Measurements from ENCODE around the gene SLC25A43.
"Not testable (repeated sequence)": the region's sequence is repeated elsewhere in the genome, so short reads cannot be mapped to it uniquely, and the experiment has no call there.

SLC25A43 gene

DNA sequence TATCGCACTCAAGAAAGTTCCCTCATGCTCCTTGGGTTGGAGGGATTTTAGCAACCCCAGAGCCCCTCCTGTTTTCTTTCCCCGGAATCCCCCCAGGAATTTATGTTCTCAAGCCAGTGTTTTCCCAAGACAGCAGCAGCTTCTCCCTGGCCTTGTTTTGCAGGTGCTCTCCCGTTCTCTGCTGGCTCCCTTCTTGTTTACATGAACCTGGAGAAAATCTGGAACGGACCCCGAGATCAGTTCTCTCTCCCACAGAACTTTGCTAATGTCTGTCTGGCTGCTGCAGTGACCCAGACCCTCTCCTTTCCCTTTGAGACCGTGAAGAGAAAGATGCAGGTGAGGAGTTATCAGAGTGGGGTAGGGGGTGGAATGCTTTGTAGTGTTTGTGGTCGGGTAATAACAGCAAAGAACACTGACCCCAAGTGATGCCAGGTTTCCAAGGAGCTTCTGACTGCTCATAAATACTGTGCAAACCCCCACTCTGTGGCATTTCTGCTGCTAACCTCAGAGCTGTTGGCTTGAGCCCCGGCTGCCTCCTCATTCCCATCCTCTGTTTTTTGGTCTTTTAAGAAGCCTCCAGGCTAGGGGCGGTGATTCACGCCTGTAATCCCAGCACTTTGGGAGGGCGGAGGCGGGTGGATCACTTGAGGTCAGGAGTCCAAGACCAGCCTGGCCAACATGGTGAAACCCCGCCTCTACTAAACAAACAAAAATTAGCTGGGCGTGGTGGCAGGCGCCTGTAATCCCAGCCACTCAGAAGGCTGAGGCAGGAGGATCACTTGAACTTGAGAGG is 11.1 kb downstream of the SLC25A43 start:
- no peak for DNase-seq (ENCODE audit: low spot score)

- no peak for DNase-seq (ENCODE audit: low spot score)
Measured at GRCh38 chrX:119410854-119411253, 11.7 kb downstream of the SLC25A43 start.

- no peak for DNase-seq (ENCODE audit: low spot score)
Measured at GRCh38 chrX:119411959-119412358, 12.8 kb downstream of the SLC25A43 start.

DNA sequence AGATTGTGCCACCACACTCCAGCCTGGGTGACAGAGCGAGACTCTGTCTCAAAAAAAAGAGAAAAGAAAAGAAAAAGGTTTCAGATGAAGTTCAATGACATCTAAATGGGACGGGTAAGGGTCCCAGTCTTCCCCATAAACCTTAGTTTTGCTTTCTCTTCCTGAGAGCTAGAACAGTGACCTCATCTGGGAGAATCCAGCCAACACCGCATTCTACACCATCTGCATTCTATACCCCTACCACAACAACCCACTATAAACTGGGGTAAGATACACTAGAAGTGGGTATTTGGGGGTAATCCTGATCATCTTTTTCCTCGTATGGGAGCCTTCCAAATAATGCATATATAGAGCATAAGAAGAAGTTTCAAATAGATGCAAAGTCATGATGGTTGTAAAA is 18.2 kb downstream of the SLC25A43 start:
- DNase-seq (ENCODE audit: low spot score): no peak

- no peak for DNase-seq (ENCODE audit: low spot score)
Measured at GRCh38 chrX:119417842-119418241, 18.7 kb downstream of the SLC25A43 start.

- DNase-seq (ENCODE audit: low spot score): no peak
Measured at GRCh38 chrX:119419146-119419545, 20.0 kb downstream of the SLC25A43 start.

GRCh38 chrX:119419898-119420297 is 20.8 kb downstream of the SLC25A43 start:
- DNase-seq (ENCODE audit: low spot score): no peak

GRCh38 chrX:119421016-119421705 is 22.0 kb downstream of the SLC25A43 start:
- no peak for DNase-seq (ENCODE audit: low spot score)

DNA sequence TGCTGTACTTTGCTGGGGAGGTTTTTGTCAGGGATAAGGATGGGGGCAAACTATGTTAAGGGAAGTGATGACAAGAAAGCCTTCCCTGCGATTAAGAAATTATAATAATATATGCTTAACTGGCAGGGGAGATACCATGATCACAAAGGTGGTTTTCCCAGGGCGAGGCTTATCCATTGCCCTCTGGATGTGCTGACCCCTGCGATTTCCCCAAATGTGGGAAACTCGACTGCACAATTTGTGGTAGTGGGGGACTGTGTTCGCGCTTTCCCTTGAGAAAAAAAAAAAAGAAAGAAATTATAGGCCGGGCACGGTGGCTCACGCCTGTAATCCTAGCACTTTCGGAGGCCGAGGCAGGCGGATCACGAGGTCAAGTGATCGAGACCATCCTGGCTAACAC is 24.5 kb downstream of the SLC25A43 start:
- no peak for DNase-seq (ENCODE audit: low spot score)

DNA sequence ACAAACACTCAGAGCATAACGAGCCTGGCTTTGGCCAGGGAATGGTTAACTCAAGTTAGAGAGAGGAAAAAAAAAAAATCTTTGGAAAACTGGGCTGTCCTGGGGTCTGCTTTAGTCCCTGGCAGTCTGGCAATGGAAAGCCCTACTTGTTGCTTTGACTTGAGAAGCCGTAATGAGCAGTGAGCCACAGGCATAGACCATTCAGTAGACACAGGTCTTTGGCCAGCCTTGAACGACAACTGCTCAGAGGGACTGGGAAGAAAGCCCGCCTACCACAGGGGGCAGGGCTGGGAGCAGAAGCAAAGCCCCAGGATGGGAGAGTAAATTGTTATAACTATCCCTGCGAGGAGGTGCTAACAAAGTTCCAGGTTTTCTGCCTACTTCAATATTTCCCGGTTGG is 25.9 kb downstream of the SLC25A43 start:
- DNase-seq (ENCODE audit: low spot score): no peak

DNA sequence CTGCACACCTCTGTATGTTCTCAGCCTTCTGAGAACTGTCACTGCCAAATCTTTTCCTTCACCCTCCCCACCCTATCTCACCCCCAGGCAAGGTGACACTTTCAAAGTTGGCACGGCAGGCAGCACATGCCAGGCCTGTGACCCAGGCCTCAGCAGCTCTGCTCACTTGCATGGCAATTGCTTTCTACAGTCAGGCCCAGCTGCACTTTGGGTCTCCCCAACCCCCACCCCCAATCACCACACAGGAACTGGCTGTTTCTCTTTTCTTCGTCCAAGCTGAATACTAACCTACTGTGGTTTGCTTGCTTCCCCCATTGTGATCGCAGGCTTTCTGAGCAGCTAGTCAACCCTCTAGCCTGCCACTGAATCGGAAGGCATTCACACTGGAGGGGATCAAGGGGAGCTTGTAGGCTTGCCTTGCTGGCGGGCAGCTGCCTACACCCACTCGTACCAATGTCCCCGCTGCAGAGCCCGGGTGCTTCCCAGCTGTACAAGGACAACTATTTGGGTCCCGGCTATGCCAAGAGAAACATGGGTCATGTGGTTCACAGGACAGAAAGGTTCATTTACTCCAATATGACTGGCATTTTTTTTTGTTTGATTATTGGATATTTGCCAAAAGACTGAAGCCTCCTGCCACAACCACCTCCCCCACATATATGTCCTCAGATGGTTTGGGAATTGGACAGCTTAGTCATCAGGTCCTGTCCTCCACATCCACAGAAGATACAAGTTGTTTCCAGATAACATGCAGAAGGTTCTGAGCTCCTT is 28.1 kb downstream of the SLC25A43 start:
- DNase-seq (ENCODE audit: low spot score): no peak

- no peak for DNase-seq (ENCODE audit: low spot score)
Measured at GRCh38 chrX:119427795-119428185, 28.7 kb downstream of the SLC25A43 start.

GRCh38 chrX:119429471-119429870 is 30.3 kb downstream of the SLC25A43 start:
- no peak for DNase-seq (ENCODE audit: low spot score)

GRCh38 chrX:119441295-119441694 is 42.2 kb downstream of the SLC25A43 start:
- DNase-seq (ENCODE audit: low spot score): not testable (repeated sequence)

DNA sequence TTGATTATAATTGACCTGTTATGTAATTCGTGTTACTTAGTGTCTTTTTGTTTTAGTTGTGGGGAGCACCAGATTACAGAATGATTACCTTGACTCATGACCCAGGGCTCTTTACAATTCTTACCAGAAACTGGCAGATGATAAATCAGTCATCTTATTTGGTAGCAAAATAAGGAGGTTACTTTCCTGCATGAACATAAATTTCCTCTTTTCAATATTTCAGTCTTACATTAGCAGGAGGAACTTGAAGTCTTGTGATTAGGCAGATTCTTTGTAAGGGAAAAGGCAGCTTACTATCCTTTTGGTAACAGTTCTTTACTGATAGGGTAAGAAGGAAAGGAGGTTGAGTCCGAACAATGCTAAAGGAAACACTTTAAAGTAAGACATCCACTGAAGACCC is 43.1 kb downstream of the SLC25A43 start:
- DNase-seq (ENCODE audit: low spot score): no peak

DNA sequence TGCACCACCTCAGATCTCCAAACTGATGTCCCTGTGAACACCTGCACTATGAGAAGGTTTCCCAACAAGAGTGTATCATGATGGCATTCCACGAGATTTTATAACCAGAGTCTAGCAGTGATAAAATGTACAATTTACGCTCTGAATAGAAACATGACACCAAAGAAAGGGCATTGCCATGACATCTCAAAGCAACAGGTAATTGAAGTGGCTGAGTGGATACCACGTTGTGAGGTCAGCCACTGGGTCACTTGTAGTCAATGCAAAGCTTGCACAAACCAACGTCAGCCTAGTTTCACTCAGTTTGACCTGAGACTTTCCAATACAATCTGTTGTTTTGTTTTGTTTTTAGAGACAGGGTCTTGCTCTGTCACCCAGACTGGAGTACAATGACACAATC is 54.1 kb downstream of the SLC25A43 start:
- no peak for DNase-seq (ENCODE audit: low spot score)

DNA sequence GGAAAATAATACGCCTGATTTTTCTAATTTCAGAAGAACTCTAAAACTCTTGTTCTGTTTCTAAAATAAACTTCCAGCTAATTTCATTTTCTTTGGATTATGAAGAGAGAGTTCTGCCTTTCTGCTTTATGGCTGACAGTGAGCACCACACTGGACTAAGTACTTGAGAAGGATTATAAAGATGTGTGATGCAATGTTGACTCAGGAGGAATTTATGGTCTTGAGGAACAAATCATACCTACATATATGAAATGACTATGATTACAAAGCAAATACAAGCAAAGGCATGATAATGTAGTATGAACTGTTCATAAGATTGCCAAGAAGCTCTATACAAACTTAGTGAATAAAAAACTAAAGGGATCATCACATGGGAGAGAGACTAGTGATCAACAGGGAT is 56.1 kb downstream of the SLC25A43 start:
- no peak for DNase-seq (ENCODE audit: low spot score)

- DNase-seq (ENCODE audit: low spot score): no peak
Measured at GRCh38 chrX:119459181-119459580, 60.0 kb downstream of the SLC25A43 start.

- DNase-seq (ENCODE audit: low spot score): no peak
Measured at GRCh38 chrX:119465555-119465954, 66.4 kb downstream of the SLC25A43 start.

DNA sequence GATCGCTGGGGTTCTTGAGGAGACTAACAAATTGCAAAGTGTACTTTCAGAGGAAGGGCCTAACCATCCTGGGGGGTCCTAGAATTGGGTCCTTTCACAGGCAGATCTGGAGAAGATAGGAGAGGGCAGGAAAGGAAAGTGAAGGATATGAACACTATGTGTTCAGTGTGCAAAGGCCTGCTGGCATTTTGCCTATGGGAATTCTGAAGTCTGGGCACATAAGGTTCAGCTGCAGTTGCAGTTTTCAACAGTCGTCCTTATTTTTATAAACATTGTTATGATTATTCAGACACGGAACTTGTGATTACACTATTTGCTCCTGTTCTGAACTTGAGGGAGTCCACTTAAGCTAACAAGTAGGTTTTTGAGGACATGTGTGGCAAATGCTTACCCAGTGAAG is 67.8 kb downstream of the SLC25A43 start:
- no peak for DNase-seq (ENCODE audit: low spot score)

- DNase-seq (ENCODE audit: low spot score): no peak
Measured at GRCh38 chrX:119467433-119467832, 68.3 kb downstream of the SLC25A43 start.

DNA sequence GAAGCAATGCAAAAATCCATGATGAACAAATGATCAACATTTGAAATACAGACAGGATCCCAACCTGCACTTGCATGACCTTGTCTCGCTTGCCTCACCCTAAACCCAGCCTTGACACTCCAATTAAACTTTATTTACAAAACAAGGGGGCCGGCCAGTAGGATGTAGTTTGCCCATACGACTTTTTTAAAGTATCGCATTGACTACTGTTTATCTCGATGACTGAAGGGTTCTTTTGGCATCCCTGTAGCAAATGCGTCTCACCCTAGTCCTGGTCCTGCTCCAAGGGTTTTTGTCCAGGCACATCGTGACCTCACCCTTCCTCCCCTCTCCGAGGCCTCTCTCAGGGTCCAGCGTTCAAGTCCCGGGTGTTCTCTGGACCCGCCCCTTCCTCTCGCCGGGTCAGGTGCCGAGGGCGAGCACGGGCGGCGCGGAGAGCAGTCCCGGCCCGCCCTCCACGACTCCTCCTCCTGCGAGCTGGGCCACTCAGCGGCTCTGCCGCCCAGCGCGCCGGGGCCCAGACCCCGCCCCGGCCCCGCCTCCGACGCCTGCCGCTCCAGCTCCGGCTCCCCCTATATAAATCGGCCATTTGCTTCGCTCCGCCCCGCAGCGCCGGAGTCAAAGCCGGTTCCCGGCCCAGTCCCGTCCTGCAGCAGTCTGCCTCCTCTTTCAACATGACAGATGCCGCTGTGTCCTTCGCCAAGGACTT is 68.9 kb downstream of the SLC25A43 start, which contains the start of gene SLC25A5:
Gene SLC25A5, plus strand, starts transcription at position 603 of the 709 bp plus-strand sequence. Its CDS starts 72 bp downstream, at position 675.
- DNase-seq (ENCODE audit: low spot score): peak; percentile 80
